Osteocyte (in vitro differentiated cells): Measurements from ENCODE around the gene MDM2. TPM values are rescaled to one million over a fixed set of nuclear protein-coding genes. Genes with fewer than 3 reads are reported as not detected.

Experiments
- DNase-seq: peaks from one replicate; pipeline ENCODE4 v3.0.0; 2021; ENCODE audit warnings: mixed read lengths; ENCODE audit not compliant: unreplicated experiment; ENCODE audit errors: extremely low spot score
- H3K27ac Mint-ChIP-seq: one replicate; pipeline ENCODE4 v1.8.0; 2021; ENCODE audit warnings: mild to moderate bottlenecking, mixed read lengths; ENCODE audit not compliant: unreplicated experiment
- H3K27me3 Mint-ChIP-seq: one replicate; pipeline ENCODE4 v1.8.0; 2021; ENCODE audit warnings: mixed read lengths; ENCODE audit not compliant: unreplicated experiment
- H3K36me3 Mint-ChIP-seq: one replicate; pipeline ENCODE4 v1.8.0; 2021; ENCODE audit warnings: mixed read lengths; ENCODE audit not compliant: unreplicated experiment
- H3K4me1 Mint-ChIP-seq: one replicate; pipeline ENCODE4 v1.8.0; 2021; ENCODE audit warnings: mixed read lengths; ENCODE audit not compliant: unreplicated experiment
- H3K4me3 Mint-ChIP-seq: one replicate; pipeline ENCODE4 v1.8.0; 2021; ENCODE audit warnings: mild to moderate bottlenecking, moderate library complexity, mixed read lengths; ENCODE audit not compliant: unreplicated experiment
- H3K9me3 Mint-ChIP-seq: one replicate; pipeline ENCODE4 v1.8.0; 2021; ENCODE audit warnings: mixed read lengths; ENCODE audit not compliant: unreplicated experiment
- CTCF ChIP-seq: fragments of 200-600 bp; sonication (generic); IDR thresholded peaks from 2 replicates; pipeline ENCODE4 v1.5.0; 2021; ENCODE audit warnings: antibody characterized with exemption, mild to moderate bottlenecking, moderate library complexity
- total RNA-seq: library from RNA; stranded (reverse); gene quantifications from 2 replicates; pipeline ENCODE4 v1.2.1, GENCODE V29; 2021

The MDM2 gene
- total RNA-seq, 1 donor from 2014 or later, result 131 TPM

- DNase-seq, result no peak
- no peaks in the 10 kb centered on the region for H3K9me3 Mint-ChIP-seq
- no peaks in the 10 kb centered on the region for H3K27me3 Mint-ChIP-seq
- peaks cover 49% of the 10 kb centered on the region for H3K36me3 Mint-ChIP-seq
- H3K4me3 Mint-ChIP-seq, result no peak overlapping the region
- no peak overlapping the region for H3K27ac Mint-ChIP-seq
- no peaks in the 10 kb centered on the region for H3K4me1 Mint-ChIP-seq
- no peak for TF ChIP-seq CTCF
Observed at GRCh38 chr12:68841717-68842116, 33.7 kb downstream of the MDM2 start.

DNA sequence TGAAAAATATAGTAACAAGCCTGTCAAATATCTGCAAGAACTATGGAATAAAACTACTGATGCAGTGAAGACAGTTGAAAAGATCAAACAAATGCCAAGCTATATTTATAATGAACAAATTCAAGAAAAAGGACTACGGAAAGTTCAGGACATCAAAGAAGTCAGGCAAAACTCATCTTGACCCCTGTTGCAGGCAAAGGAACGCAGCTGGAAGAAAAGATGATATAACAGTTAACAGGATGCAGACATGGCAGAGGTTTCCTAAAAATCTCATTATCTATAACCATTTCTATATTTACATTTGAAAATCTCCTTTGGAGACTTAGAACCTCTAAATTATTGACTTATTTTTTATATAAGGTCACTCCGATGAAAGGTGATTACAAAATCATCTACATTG lies 34.1 kb downstream of the MDM2 start:
- no peak overlapping the region for H3K4me3 Mint-ChIP-seq
- no peak for TF ChIP-seq CTCF
- H3K4me1 Mint-ChIP-seq, result no peaks in the 10 kb centered on the region
- no peaks in the 10 kb centered on the region for H3K9me3 Mint-ChIP-seq
- peaks cover 45% of the 10 kb centered on the region for H3K36me3 Mint-ChIP-seq
- H3K27me3 Mint-ChIP-seq, result no peaks in the 10 kb centered on the region
- no peak overlapping the region for H3K27ac Mint-ChIP-seq
- DNase-seq, result no peak

DNA sequence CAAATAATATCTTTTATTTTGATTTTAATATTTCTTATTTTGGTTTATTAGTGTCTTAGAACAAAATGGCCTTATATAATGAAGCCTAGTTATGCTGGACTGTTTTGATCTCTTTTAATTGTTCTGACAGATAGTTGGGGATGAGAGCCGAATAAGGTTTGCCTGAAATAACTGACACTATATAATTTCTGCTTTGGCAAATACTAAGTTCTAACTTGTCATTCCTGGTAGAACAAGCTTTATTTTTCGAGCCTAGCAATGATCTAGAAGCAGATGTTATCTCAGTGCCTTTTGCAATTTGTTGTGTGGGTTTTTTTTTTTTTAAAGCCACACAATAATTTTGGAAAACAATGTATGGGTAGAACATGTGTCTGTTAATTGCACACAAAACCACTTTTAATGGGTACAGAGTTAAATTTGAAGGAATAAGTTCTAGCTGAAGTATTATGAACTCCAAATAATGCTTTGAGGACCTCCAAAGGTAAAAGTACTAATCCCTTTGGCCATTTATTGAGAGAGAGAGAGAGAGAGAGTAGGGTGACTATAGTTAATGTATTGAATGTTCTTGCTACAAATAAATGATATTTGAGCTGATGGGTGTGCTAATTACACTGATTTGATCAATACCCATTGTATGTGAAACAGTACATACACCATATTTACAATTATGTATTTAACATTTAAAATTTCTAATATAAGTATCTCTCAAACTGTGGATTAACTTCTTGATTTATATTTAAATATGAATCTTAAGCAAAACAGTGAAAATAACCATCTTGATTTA lies 35.0 kb downstream of the MDM2 start:
- TF ChIP-seq CTCF, result no peak
- no peak for DNase-seq
- Mint-ChIP-seq H3K4me3 (no peak overlapping the region), H3K36me3 (peaks cover 43% of the 10 kb centered on the region), H3K9me3 (no peaks in the 10 kb centered on the region), H3K27me3 (no peaks in the 10 kb centered on the region), H3K27ac (no peak overlapping the region), H3K4me1 (no peaks in the 10 kb centered on the region)

DNA sequence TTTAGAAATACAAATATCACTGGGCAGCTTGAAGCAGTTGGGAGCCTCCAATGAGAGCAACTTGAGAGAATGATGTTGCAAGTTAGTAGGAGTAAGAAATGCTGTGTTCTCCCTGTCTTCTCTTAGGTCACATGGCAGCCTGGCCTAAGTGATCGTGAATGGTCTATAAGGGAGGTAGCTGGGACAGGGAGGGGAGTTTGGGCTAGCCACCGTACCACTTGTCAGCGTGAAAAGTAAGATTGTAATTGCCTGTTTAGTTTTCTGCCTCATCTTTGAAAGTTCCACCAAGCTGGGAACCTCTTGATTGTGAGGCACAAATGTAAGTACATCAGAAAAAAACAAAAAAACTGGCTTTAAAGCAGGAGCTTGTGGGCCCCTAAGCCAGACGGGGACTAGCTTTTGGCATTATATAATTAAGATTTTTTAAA lies 36.4 kb downstream of the MDM2 start:
- H3K4me3 Mint-ChIP-seq, result no peak overlapping the region
- no peak for DNase-seq
- H3K27ac Mint-ChIP-seq, result no peak overlapping the region
- H3K36me3 Mint-ChIP-seq, result peaks cover 33% of the 10 kb centered on the region
- no peaks in the 10 kb centered on the region for H3K27me3 Mint-ChIP-seq
- no peaks in the 10 kb centered on the region for H3K4me1 Mint-ChIP-seq
- no peaks in the 10 kb centered on the region for H3K9me3 Mint-ChIP-seq
- no peak for TF ChIP-seq CTCF

DNA sequence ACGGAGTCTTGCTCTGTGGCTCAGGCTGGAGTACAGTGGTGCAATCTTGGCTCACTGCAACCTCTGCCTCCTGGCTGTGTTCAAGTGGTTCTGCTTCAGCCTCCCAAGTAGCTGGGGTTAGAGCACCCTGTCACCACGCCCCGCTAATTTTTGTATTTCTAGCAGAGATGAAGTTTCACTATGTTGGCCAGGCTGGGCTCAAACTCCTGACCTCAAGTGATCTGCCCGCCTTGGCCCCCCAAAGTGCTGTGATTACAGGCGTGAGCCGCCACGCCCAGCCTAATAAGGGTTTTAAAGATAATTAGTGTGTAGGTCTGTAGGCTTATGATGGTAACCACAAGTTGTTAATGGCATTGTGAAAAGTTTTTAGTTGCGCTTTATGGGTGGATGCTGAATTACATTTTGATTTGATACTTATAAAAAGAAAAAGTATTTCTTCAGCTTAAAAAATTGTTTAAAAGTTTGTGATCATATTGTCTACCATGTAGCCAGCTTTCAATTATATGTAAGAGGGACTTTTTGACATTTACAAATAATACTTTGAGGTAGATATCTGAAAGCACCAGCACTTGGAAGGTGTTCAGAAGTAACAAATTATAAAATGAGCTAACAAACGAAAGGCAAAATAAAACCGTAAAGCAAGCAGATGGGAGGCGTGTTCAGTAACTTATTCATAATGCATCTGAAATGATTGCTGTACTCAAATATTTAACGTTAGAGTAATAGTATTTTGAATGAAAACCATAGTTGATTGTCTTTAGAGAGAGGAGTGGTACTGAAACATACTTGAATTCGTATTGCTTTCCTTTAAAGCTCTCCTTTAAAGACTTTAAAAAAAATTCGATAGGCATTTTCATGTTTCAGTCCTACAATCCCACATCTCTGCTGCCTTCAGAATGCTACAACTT lies 37.1 kb downstream of the MDM2 start:
- Mint-ChIP-seq H3K27ac (no peak overlapping the region), H3K27me3 (no peaks in the 10 kb centered on the region), H3K36me3 (peaks cover 26% of the 10 kb centered on the region), H3K4me3 (no peak overlapping the region), H3K9me3 (no peaks in the 10 kb centered on the region), H3K4me1 (no peaks in the 10 kb centered on the region)
- no peak for DNase-seq
- no peak for TF ChIP-seq CTCF
